Heart left ventricle (tissue), 13 donors: ENCODE results near the gene LTBR.

Experiments
- POLR2A ChIP-seq, 2 donors: fragments of 450-650 bp; IDR thresholded peaks; one replicate each; pipeline ENCODE4 v1.6.1; 2017; ENCODE audit warnings: antibody characterized with exemption in 2 of 2, mild to moderate bottlenecking in 2 of 2, moderate library complexity in 2 of 2
- TF ChIP-seq, protein P1 (sequence below), 12 donors: fragments of 200-600 bp; sonication (generic) in 4 of 12; IDR thresholded peaks; one replicate each; pipeline versions ENCODE4 v1.5.0 to v1.8.0; 2018 to 2022; ENCODE audit warnings: antibody characterized with exemption in 12 of 12, mild to moderate bottlenecking in 5 of 12
- donor health status: ischemic (EF 13 %, LVEDD 7.1; RV severe dilation, severe dysfunction).
- donor health status: DM: no; HTN: yes; CAD: no.
- donor health status: DM: no; HTN: no; CAD: no.
- donor health status: ischemic (EF 25% LVEDD 6.9; RV normal size, moderate dysfunction).
- donor health status: ischemic (EF 25% LVEDD 5.7; RV mildly dilated, moderate dysfunction).
- donor health status: ischemic (EF 35%, LVEDD 5.7; RV mildly dilated, moderate dysfunction).
- donor health status: nonischemic (EF 11% LVEDD 7.7; RV severe dilation, severe dysfunction).
- donor health status: DM: yes; HTN: yes; CAD: no.
- donor health status: PGD.
- donor health status: ischemic (EF 29% LVEDD 5.4; RV normal size, mild dysfunction).
- donor health status: nonischemic (EF 23%, LVEDD 6.1; RV moderate dilation, normal function).

DNA sequence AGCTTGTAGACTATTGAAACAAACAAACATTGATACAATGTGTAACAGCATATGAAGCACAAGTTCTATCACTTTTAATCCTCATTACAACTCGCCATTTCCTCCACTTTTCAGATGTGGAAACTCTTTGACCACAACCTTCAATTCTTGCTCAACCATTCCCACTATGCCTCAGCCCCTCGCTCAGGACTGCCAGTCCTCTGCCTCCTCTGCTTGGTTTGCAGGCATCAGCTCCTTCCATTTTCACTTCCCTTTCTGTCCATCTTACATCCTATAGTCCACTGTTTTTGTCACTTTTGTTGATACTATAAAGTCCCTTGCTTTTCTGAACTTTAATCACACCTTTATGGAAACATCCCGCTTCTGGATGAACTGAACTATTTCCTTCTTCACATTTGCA is 32.6 kb downstream of the LTBR start:
- TF ChIP-seq POLR2A (IDR thresholded peaks at IDR 0.05), result no peak
- TF ChIP-seq, protein P1, sequence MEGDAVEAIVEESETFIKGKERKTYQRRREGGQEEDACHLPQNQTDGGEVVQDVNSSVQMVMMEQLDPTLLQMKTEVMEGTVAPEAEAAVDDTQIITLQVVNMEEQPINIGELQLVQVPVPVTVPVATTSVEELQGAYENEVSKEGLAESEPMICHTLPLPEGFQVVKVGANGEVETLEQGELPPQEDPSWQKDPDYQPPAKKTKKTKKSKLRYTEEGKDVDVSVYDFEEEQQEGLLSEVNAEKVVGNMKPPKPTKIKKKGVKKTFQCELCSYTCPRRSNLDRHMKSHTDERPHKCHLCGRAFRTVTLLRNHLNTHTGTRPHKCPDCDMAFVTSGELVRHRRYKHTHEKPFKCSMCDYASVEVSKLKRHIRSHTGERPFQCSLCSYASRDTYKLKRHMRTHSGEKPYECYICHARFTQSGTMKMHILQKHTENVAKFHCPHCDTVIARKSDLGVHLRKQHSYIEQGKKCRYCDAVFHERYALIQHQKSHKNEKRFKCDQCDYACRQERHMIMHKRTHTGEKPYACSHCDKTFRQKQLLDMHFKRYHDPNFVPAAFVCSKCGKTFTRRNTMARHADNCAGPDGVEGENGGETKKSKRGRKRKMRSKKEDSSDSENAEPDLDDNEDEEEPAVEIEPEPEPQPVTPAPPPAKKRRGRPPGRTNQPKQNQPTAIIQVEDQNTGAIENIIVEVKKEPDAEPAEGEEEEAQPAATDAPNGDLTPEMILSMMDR (IDR thresholded peaks at IDR 0.05), result no peak
